Jurkat, Clone E6-1 (cell line): ENCODE data around the gene NELFB.

Source experiments
- DNase-seq: peaks from one replicate; pipeline ENCODE4 v3.0.0-alpha.2; 2011; ENCODE audit warnings: low read depth, low spot score
- H3K4me3 ChIP-seq: 2 replicates; pipeline ENCODE4 v1.5.1; 2011; ENCODE audit warnings: mild to moderate bottlenecking, low read length, control low read depth, moderate library complexity

The NELFB gene

GRCh38 chr9:137307255-137308056 is 52.3 kb downstream of the NELFB start:
- H3K4me3 ChIP-seq = no peak overlapping the region
- no peak for DNase-seq

- no peak for DNase-seq
- H3K4me3 ChIP-seq = no peak overlapping the region
Observed at GRCh38 chr9:137308057-137308619, 53.0 kb downstream of the NELFB start.

GRCh38 chr9:137309368-137310188 is 54.5 kb downstream of the NELFB start:
- H3K4me3 ChIP-seq = no peak overlapping the region
- DNase-seq = no peak

- no peak overlapping the region for H3K4me3 ChIP-seq
- no peak for DNase-seq
Observed at GRCh38 chr9:137310189-137311052, 55.3 kb downstream of the NELFB start.

- DNase-seq = no peak
- H3K4me3 ChIP-seq = no peak overlapping the region
Observed at GRCh38 chr9:137311171-137311985, 56.3 kb downstream of the NELFB start.

- H3K4me3 ChIP-seq = no peak overlapping the region
- DNase-seq = no peak
Observed at GRCh38 chr9:137311986-137312851, 57.1 kb downstream of the NELFB start.

- DNase-seq = no peak
- H3K4me3 ChIP-seq = no peak overlapping the region
Observed at GRCh38 chr9:137312852-137313325, 57.8 kb downstream of the NELFB start.

- DNase-seq = no peak
- no peak overlapping the region for H3K4me3 ChIP-seq
Observed at GRCh38 chr9:137313326-137313936, 58.3 kb downstream of the NELFB start.

GRCh38 chr9:137313956-137314560 is 58.9 kb downstream of the NELFB start:
- no peak overlapping the region for H3K4me3 ChIP-seq
- no peak for DNase-seq

GRCh38 chr9:137314561-137315560 is 59.7 kb downstream of the NELFB start:
- no peak for DNase-seq
- no peak overlapping the region for H3K4me3 ChIP-seq

GRCh38 chr9:137315581-137316011 is 60.5 kb downstream of the NELFB start:
- DNase-seq = no peak
- H3K4me3 ChIP-seq = no peak overlapping the region

GRCh38 chr9:137316012-137316981 is 61.2 kb downstream of the NELFB start:
- H3K4me3 ChIP-seq = no peak overlapping the region
- DNase-seq = no peak

GRCh38 chr9:137317021-137317717 is 62.0 kb downstream of the NELFB start:
- DNase-seq = no peak
- H3K4me3 ChIP-seq = no peak overlapping the region
